Liver (tissue), 9 donors: ENCODE data around the gene RTBDN. TPM values are rescaled to one million over a fixed set of nuclear protein-coding genes. Genes with fewer than 3 reads are reported as not detected.

ENCODE experiments used
- DNase-seq: peaks from one replicate; pipeline ENCODE4 v3.0.0-alpha.2; 2017; ENCODE audit warnings: low spot score
- H3K27ac ChIP-seq, 2 donors: one replicate each; pipeline ENCODE4 v1.7.0; 2013; ENCODE audit warnings: inconsistent platforms in 2 of 2, low read length in 2 of 2, control low read depth in 1 of 2, low read depth in 1 of 2, mild to moderate bottlenecking in 1 of 2
- H3K27me3 ChIP-seq, 4 donors: one replicate each; pipeline versions ENCODE4 v1.6.1 to v1.7.0; 2013; ENCODE audit warnings: low read length in 3 of 4, inconsistent platforms in 1 of 4, mild to moderate bottlenecking in 1 of 4, moderate library complexity in 1 of 4; ENCODE audit not compliant: control insufficient read depth in 4 of 4, insufficient read depth in 4 of 4
- H3K36me3 ChIP-seq, 4 donors: one replicate each; pipeline versions ENCODE4 v1.6.1 to v1.7.0; 2013; ENCODE audit warnings: low read length in 3 of 4, mild to moderate bottlenecking in 3 of 4, low read depth in 1 of 4, moderate library complexity in 1 of 4; ENCODE audit not compliant: control insufficient read depth in 4 of 4, insufficient read depth in 3 of 4
- H3K4me1 ChIP-seq, 4 donors: one replicate each; pipeline versions ENCODE4 v1.6.1 to v1.7.0; 2013; ENCODE audit warnings: low read length in 3 of 4, mild to moderate bottlenecking in 3 of 4, moderate library complexity in 1 of 4; ENCODE audit not compliant: control insufficient read depth in 4 of 4, insufficient read depth in 4 of 4
- H3K4me3 ChIP-seq, 3 donors: one replicate each; pipeline versions ENCODE4 v1.6.1 to v1.7.0; 2013; ENCODE audit warnings: low read length in 3 of 3, control low read depth in 1 of 3, low read depth in 1 of 3, mild to moderate bottlenecking in 1 of 3
- H3K9ac ChIP-seq, 2 donors: one replicate each; pipeline ENCODE4 v1.7.0; 2013; ENCODE audit warnings: low read length in 2 of 2, mild to moderate bottlenecking in 2 of 2, moderate library complexity in 2 of 2, control low read depth in 1 of 2, low read depth in 1 of 2
- H3K9me3 ChIP-seq, 4 donors: one replicate each; pipeline versions ENCODE4 v1.6.1 to v1.7.0; 2013; ENCODE audit warnings: low read length in 3 of 4; ENCODE audit not compliant: control insufficient read depth in 4 of 4
- EGR1 ChIP-seq, 2 donors: IDR thresholded peaks; 2 replicates each; pipeline ENCODE4 v1.6.1; 2016 to 2018; ENCODE audit warnings: antibody characterized with exemption in 2 of 2, low read depth in 2 of 2
- FOXA1 ChIP-seq: IDR thresholded peaks from 2 replicates; pipeline ENCODE4 v1.6.1; 2016; ENCODE audit warnings: antibody characterized with exemption
- FOXA2 ChIP-seq: IDR thresholded peaks from 2 replicates; pipeline ENCODE4 v1.6.1; 2016; ENCODE audit warnings: antibody characterized with exemption
- GABPA ChIP-seq, 2 donors: IDR thresholded peaks in 1 of 2; conservative IDR thresholded peaks in 1 of 2; 2 replicates each; pipeline ENCODE4 v1.6.1; 2016; ENCODE audit warnings: antibody characterized with exemption in 2 of 2, mild to moderate bottlenecking in 1 of 2, moderate library complexity in 1 of 2
- HNF4A ChIP-seq, 2 donors: conservative IDR thresholded peaks; 2 replicates each; pipeline ENCODE4 v1.6.1; 2016; ENCODE audit warnings: antibody characterized with exemption in 2 of 2, mild to moderate bottlenecking in 2 of 2
- HNF4G ChIP-seq: IDR thresholded peaks from 2 replicates; pipeline ENCODE4 v1.6.1; 2016; ENCODE audit warnings: antibody characterized with exemption
- JUND ChIP-seq, 2 donors: IDR thresholded peaks; 2 replicates each; pipeline ENCODE4 v1.6.1; 2016; ENCODE audit warnings: antibody characterized with exemption in 2 of 2
- NR2F2 ChIP-seq: IDR thresholded peaks from 2 replicates; pipeline ENCODE4 v1.6.1; 2016; ENCODE audit warnings: antibody characterized with exemption
- RAD21 ChIP-seq, 2 donors: IDR thresholded peaks; 2 replicates each; pipeline ENCODE4 v1.6.1; 2016; ENCODE audit warnings: antibody characterized with exemption in 2 of 2, mild to moderate bottlenecking in 2 of 2
- REST ChIP-seq: IDR thresholded peaks from 2 replicates; pipeline ENCODE4 v1.6.1; 2016; ENCODE audit warnings: antibody characterized with exemption, mild to moderate bottlenecking
- SP1 ChIP-seq: IDR thresholded peaks from 2 replicates; pipeline ENCODE4 v1.6.1; 2018; ENCODE audit warnings: antibody characterized with exemption, mild to moderate bottlenecking
- TAF1 ChIP-seq: conservative IDR thresholded peaks from 2 replicates; pipeline ENCODE4 v1.6.1; 2016; ENCODE audit warnings: antibody characterized with exemption, mild to moderate bottlenecking
- YY1 ChIP-seq: IDR thresholded peaks from 2 replicates; pipeline ENCODE4 v1.6.1; 2016; ENCODE audit warnings: antibody characterized with exemption, mild to moderate bottlenecking
- ZBTB33 ChIP-seq: IDR thresholded peaks from 2 replicates; pipeline ENCODE4 v1.6.1; 2016; ENCODE audit warnings: antibody characterized with exemption
- WGBS: extraction: QIAGEN DNeasy Blood & Tissue Kit; methylation state at CpG from one replicate; pipeline ENCODE4 v1.1.7; 2013; 5-methylcytosine and 5-hydroxymethylcytosine counted together
- polyA plus RNA-seq, 2 donors: library from polyadenylated mRNA; stranded (reverse) in 1 of 2; unstranded in 1 of 2; fragments of 200-250 nt in 1 of 2; fragments of >200 nt in 1 of 2; fragmentation: Nextera tagmentation in 1 of 2; extraction: Ambion mirVana in 1 of 2; gene quantifications; one replicate each; pipeline versions ENCODE4 v1.2.1 to v1.2.3, GENCODE V29; 2013 to 2015
- total RNA-seq, 2 donors: library from RNA; depleted of rRNA; stranded (reverse); fragments of >200 nt; gene quantifications; one replicate each; pipeline ENCODE4 v1.2.3, GENCODE V29; 2014
- TF ChIP-seq, protein P1 (sequence below): fragments of 150-350 bp; IDR thresholded peaks from 2 replicates; pipeline ENCODE4 v1.5.1; 2017; ENCODE audit warnings: improper control_type of control experiment, low read depth, low read length; ENCODE audit not compliant: missing input control
- TF ChIP-seq, protein P2 (sequence below): IDR thresholded peaks from 2 replicates; pipeline ENCODE4 v1.6.1; 2016; ENCODE audit warnings: antibody characterized with exemption
- donor health status: healthy.
- donor health status: healthy.
- donor health status: healthy.
- donor health status: healthy.
- donor health status: healthy.

Gene RTBDN
- total and polyA plus RNA-seq, 4 donors = not detected

DNA sequence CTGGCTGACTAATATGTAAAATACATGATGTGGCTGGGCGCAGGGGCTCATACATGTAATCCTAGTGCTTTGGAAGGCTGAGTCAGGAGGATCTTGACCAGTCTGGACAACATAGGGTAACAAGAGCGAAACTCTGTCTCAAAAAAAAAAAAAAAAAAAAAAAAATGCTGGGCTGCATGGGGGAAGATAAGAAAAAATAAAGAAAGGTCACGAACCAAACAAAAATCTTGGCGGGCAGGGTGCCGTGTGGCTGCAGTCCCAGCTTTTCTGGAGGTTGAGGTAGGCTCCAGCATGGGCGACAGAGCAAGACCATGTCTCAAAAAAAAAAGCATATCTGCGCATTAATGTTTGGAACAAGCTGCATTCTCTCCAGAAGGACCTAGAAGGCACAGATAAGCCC is 19.3 kb downstream of the RTBDN start:
- Histone ChIP-seq H3K9ac (no peak overlapping the region), H3K36me3 (peaks cover 0 to 3% (median 1%) of the 10 kb centered on the region in 4 donors), H3K27me3 (no peaks in the 10 kb centered on the region), H3K4me1 (no peaks in the 10 kb centered on the region), H3K27ac (no peak overlapping the region), H3K4me3 (no peak overlapping the region), H3K9me3 (no peaks in the 10 kb centered on the region)
- WGBS = 92% methylated on average over 7 of the region's 7 CpGs
- no peak for TF ChIP-seq SP1
- no peak for TF ChIP-seq YY1
- TF ChIP-seq, protein P1, sequence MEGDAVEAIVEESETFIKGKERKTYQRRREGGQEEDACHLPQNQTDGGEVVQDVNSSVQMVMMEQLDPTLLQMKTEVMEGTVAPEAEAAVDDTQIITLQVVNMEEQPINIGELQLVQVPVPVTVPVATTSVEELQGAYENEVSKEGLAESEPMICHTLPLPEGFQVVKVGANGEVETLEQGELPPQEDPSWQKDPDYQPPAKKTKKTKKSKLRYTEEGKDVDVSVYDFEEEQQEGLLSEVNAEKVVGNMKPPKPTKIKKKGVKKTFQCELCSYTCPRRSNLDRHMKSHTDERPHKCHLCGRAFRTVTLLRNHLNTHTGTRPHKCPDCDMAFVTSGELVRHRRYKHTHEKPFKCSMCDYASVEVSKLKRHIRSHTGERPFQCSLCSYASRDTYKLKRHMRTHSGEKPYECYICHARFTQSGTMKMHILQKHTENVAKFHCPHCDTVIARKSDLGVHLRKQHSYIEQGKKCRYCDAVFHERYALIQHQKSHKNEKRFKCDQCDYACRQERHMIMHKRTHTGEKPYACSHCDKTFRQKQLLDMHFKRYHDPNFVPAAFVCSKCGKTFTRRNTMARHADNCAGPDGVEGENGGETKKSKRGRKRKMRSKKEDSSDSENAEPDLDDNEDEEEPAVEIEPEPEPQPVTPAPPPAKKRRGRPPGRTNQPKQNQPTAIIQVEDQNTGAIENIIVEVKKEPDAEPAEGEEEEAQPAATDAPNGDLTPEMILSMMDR = no peak
- no peak for TF ChIP-seq FOXA2
- no peak for TF ChIP-seq NR2F2
- TF ChIP-seq REST = no peak
- TF ChIP-seq HNF4G = no peak
- TF ChIP-seq FOXA1 = no peak
- TF ChIP-seq RAD21 (IDR thresholded peaks at IDR 0.05) = no peak
- TF ChIP-seq HNF4A (conservative IDR thresholded peaks at IDR 0.05) = no peak
- TF ChIP-seq GABPA (IDR thresholded peaks at IDR 0.05 in 1 of 2, conservative IDR thresholded peaks at IDR 0.05 in 1 of 2) = no peak
- no peak for TF ChIP-seq JUND (IDR thresholded peaks at IDR 0.05)
- TF ChIP-seq ZBTB33 = no peak
- TF ChIP-seq, protein P2, sequence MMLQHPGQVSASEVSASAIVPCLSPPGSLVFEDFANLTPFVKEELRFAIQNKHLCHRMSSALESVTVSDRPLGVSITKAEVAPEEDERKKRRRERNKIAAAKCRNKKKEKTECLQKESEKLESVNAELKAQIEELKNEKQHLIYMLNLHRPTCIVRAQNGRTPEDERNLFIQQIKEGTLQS = no peak
- no peak for DNase-seq

- peak within 1 kb of the TSS in 1 of 2 donors; percentile 10 for H3K27ac ChIP-seq
- DNase-seq = peak; percentile 89
Observed at GRCh38 chr19:12806242-12807081, 27.9 kb downstream of the RTBDN start, which contains the start of gene RNASEH2A. Gene RNASEH2A, plus strand, starts transcription at chr19:12806584. Its CDS starts 90 bp downstream, at chr19:12806674.

More at GRCh38 chr19:12806242-12807081, 27.9 kb downstream of the RTBDN start, which contains the start of gene RNASEH2A:
- Histone ChIP-seq H3K36me3 (no peaks in the 10 kb centered on the region), H3K9ac (peak within 1 kb of the TSS in 1 of 2 donors; percentile 41), H3K9me3 (no peaks in the 10 kb centered on the region), H3K4me1 (peaks cover 0 to 19% (median 17%) of the 10 kb centered on the region in 4 donors), H3K4me3 (peak within 1 kb of the TSS; percentile 22 to 67 (median 51)), H3K27me3 (no peaks in the 10 kb centered on the region)
- 4% methylated on average over 66 of the region's 66 CpGs for WGBS
- TF ChIP-seq TAF1 (no peak), SP1 (peak; percentile 18), GABPA (IDR thresholded peaks at IDR 0.05 in 1 of 2, conservative IDR thresholded peaks at IDR 0.05 in 1 of 2) (peak in 1 of 2 donors; percentile 69), YY1 (peak; percentile 93), EGR1 (IDR thresholded peaks at IDR 0.05; ENCODE audit: low read depth in 2 of 2) (peak in 1 of 2 donors; percentile 51)
- TF ChIP-seq, protein P1 = peak; percentile 1
